ENCODE measurements around the gene NRN1L.
"Not testable (repeated sequence)": the region's sequence is repeated elsewhere in the genome, so short reads cannot be mapped to it uniquely, and the experiment has no call there.

NRN1L gene

GRCh38 chr16:67884684-67885083 lies at the start of gene NRN1L:
TSS of gene NRN1L (plus strand) at chr16:67884885. CDS start at chr16:67884904, 19 bp downstream.
- H3K4me3 ChIP-seq (ENCODE audit: low read depth, low read length): no peak within 1 kb of the TSS
- no peak for DNase-seq (ENCODE audit: low read depth)
- TF ChIP-seq CTCF (IDR thresholded peaks at IDR 0.05; ENCODE audit: insufficient read depth, low read depth, low read length, missing control alignments): no peak

- not testable (repeated sequence) for DNase-seq (ENCODE audit: low read depth); H3K4me3 ChIP-seq (ENCODE audit: low read depth, low read length)
These were observed 47.5 kb upstream of the NRN1L start for GRCh38 chr16:67837190-67837589.

GRCh38 chr16:67837811-67838210 lies 46.9 kb upstream of the NRN1L start:
- H3K4me3 ChIP-seq (ENCODE audit: low read depth, low read length): no peak overlapping the region
- TF ChIP-seq CTCF (IDR thresholded peaks at IDR 0.05; ENCODE audit: insufficient read depth, low read depth, low read length, missing control alignments): no peak
- DNase-seq (ENCODE audit: low read depth): no peak

GRCh38 chr16:67841198-67841815 lies 43.4 kb upstream of the NRN1L start:
- H3K4me3 ChIP-seq (ENCODE audit: low read depth, low read length): peak overlapping the region; percentile 31
- peak; percentile 16 for DNase-seq (ENCODE audit: low read depth)
- TF ChIP-seq CTCF (IDR thresholded peaks at IDR 0.05; ENCODE audit: insufficient read depth, low read depth, low read length, missing control alignments): no peak

- peak; percentile 96 for DNase-seq (ENCODE audit: low read depth)
- TF ChIP-seq CTCF (IDR thresholded peaks at IDR 0.05; ENCODE audit: insufficient read depth, low read depth, low read length, missing control alignments): peak; percentile 91
- peak within 1 kb of the TSS; percentile 72 for H3K4me3 ChIP-seq (ENCODE audit: low read depth, low read length)
These were observed 42.7 kb upstream of the NRN1L start, which contains the start of gene THAP11 for GRCh38 chr16:67841816-67842508. TSS of gene THAP11 (plus strand) at chr16:67842320. CDS start at chr16:67842555, 235 bp downstream.

GRCh38 chr16:67842509-67843342 lies 42.0 kb upstream of the NRN1L start:
- DNase-seq (ENCODE audit: low read depth): peak; percentile 76
- peak overlapping the region; percentile 72 for H3K4me3 ChIP-seq (ENCODE audit: low read depth, low read length)
- TF ChIP-seq CTCF (IDR thresholded peaks at IDR 0.05; ENCODE audit: insufficient read depth, low read depth, low read length, missing control alignments): peak; percentile 35

- no peak for TF ChIP-seq CTCF (IDR thresholded peaks at IDR 0.05; ENCODE audit: insufficient read depth, low read depth, low read length, missing control alignments)
These were observed 41.3 kb upstream of the NRN1L start for GRCh38 chr16:67843343-67843765.

More at GRCh38 chr16:67843343-67843765, 41.3 kb upstream of the NRN1L start:
- no peak for DNase-seq (ENCODE audit: low read depth)
- peak overlapping the region; percentile 72 for H3K4me3 ChIP-seq (ENCODE audit: low read depth, low read length)

Measured in GM12865 (cell line).